NCI-H2171 (cell line): ENCODE results near the gene GPR17.
A peak's percentile ranks its signal among the peaks of the same experiment; 100 is the strongest.

Experiments used
- DNase-seq: peaks from one replicate; lab custom pipeline; 2025; lab: John Stamatoyannopoulos, UW

Gene GPR17

GRCh38 chr2:127630096-127630863, 15.7 kb upstream of the GPR17 start:
- DNase-seq, result no peak

GRCh38 chr2:127630864-127631540, 15.0 kb upstream of the GPR17 start:
- no peak for DNase-seq

DNA sequence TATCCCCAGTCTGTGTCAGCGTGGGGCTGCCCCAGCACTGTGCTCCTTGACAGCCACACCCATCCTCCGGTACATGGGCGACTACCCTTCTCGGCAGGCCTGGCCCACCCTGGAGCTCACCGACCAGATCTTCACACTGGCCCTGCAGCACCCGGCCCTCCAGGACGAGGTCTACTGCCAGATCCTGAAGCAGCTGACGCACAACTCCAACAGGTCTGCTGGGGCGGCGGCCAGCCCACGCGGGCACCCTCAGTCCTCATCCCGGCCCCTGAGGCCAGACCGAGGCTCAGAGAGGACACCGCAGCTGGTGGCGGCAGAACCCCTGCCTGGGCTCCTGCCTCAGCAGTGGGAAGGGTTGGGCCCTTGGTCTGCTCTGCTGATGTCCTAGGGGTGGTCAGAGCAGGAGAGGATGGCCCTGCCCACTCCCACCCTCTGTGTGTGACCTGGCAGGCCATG, 14.4 kb upstream of the GPR17 start:
- DNase-seq, result no peak

DNA sequence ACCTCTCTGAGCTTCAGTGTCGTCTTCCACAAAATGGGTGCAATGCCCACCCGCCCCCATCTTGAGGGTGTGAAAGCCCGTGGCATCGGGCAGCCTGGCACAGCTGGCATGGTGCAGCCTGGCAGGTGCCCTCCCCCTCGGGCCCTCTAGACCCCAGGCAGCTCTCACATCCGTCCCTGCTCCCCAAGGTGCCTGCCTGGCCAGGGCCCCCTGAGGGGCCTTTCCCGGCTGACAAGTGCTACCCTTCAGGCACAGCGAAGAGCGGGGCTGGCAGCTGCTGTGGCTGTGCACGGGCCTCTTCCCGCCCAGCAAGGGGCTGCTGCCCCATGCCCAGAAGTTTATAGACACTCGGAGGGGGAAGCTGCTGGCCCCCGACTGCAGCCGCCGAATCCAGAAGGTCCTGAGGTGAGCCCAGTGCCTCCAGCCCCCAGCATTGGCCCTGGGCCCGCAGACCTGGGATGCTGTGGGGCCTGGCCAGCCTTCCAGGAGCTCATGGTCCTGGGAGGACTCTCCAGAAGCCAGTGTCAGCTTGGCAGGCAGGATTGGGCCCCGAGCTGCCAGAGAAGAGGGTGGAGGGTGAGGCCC, 13.9 kb upstream of the GPR17 start:
- no peak for DNase-seq

- DNase-seq, result no peak
Measured at GRCh38 chr2:127632592-127633489, 13.1 kb upstream of the GPR17 start.

GRCh38 chr2:127633556-127634065, 12.3 kb upstream of the GPR17 start:
- DNase-seq, result no peak

- peak; percentile 7 for DNase-seq
Measured at GRCh38 chr2:127634066-127634617, 11.8 kb upstream of the GPR17 start.

DNA sequence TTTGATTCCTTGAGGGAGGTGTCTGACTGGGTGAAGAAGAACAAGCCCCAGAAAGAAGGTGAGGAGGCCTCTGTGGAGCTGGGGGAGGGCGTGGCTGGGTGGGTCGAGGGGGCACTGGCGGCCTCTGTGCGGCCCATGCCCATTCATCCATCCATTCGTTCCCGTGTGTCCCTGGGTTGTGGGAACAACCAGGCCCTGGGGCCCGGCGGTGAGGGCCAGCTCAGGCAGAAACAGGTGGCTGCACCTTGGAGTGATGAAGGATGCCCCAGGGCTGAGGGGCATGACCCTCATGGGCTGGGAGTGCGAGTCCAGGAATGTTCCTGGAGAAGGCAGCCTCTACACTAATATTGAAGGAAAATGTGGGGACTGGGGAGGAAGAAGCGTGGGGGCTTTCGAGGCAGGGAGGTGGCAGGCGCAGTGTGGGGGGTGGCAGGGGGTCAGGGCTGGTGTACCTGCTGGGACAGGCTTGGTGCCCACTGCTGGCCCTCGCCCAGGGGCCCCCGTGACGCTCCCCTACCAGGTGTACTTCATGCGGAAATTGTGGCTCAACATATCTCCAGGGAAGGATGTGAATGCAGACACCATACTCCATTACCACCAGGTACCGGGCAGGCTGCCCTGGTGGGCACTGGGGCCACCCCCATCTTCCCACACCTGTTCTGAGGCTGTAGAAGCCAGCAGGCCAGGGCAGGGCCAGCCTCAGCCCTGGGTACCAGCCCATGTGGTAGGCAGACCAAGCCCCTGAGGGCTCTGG, 11.2 kb upstream of the GPR17 start:
- DNase-seq, result no peak

DNA sequence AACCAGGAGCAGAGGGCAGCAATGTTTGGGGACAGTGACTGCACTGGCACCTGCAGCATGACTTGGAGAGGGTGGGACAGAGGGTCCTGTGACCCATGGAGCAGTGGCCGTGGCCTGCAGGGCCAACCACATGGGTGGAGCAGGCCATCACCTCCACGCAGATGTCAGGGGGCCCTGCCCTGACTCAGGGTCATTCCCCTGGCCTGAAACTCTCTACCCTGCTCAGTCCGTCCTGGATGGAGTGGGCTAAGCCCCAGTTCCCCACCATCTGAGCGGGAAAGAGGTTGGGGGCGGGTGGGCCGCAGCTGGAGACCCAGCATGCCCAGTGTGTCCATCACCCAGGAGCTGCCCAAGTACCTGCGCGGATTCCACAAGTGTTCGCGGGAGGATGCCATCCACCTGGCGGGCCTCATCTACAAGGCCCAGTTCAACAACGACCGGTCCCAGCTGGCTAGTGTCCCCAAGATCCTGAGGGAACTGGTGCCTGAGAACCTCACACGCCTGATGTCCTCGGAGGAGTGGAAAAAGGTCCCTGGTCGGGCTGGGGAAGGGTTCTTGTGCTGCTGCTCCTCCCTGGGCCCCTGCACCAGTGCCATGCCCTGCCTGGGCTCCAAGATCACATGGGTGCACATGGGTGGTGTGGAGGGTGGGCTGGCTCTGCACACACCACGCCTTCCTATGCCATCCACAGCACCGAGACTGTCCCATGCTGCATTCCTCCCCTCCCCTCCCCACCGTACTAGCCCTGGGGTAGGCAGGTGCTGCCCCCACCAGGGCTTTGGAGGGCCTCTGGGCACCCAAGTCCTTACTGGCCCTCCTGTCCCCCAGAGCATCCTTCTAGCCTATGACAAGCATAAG, 10.3 kb upstream of the GPR17 start:
- no peak for DNase-seq

- no peak for DNase-seq
Measured at GRCh38 chr2:127636248-127637235, 9.4 kb upstream of the GPR17 start.

DNA sequence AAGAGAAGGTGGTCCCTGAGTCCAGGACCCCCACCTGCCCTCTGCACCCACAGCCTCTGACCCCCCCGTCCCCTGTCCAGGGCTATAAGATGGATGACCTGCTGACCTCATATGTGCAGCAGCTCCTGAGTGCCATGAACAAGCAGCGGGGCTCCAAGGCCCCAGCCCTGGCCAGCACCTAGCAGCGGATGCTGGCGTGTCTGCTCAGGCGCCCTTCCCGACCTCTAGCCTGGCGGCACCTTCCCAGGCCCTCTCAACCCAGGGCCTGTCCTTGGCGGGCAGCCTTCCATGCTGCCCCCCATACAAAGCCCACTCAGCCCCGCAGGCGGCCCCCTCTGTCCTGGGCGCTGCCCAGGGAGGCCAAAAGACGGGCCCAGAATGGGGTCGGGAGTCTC, 8.7 kb upstream of the GPR17 start:
- no peak for DNase-seq

GRCh38 chr2:127637725-127638252, 8.2 kb upstream of the GPR17 start:
- no peak for DNase-seq

- no peak for DNase-seq
Measured at GRCh38 chr2:127638361-127639110, 7.4 kb upstream of the GPR17 start.

GRCh38 chr2:127639111-127639474, 6.9 kb upstream of the GPR17 start:
- no peak for DNase-seq

GRCh38 chr2:127640082-127641072, 5.6 kb upstream of the GPR17 start:
- DNase-seq, result peak; percentile 33

DNA sequence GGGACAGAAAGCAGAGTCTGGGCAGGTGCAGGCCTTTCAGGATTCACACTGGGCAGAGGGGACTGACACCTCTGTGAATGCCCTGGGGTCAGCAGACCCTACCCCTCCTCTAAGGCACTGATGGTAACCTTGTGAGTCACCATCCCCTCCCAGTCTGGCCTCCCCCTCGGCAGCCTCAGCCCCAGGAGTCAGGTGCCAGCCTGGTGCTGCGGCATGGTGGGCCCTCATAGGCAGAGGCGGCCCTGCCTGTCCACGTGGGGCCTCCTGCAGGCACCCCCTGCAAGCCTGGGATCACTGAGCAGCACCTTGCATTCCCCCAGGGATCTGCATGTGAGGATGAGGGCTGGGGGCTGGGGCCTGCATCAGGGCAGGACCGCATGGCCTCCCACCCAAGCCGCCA, 4.8 kb upstream of the GPR17 start:
- DNase-seq, result no peak
